GM18505 (cell line): ENCODE measurements around the gene CACNA2D3.

Experiments
- ATAC-seq: cut with Tn5 transposase; IDR thresholded peaks from one replicate; pipeline ENCODE4 v1.9.1; 2021; ENCODE audit not compliant: unreplicated experiment
- POLR2A ChIP-seq: IDR thresholded peaks from 4 replicates; pipeline ENCODE4 v1.6.1; 2011; ENCODE audit warnings: borderline replicate concordance; ENCODE audit not compliant: insufficient read depth, insufficient read length; ENCODE audit errors: extremely low read depth

The CACNA2D3 gene

GRCh38 chr3:54537506-54537905 is 415.2 kb downstream of the CACNA2D3 start:
- no peak for TF ChIP-seq POLR2A
- no peak for ATAC-seq

GRCh38 chr3:54538346-54538745 is 416.0 kb downstream of the CACNA2D3 start:
- TF ChIP-seq POLR2A = no peak
- no peak for ATAC-seq

- no peak for TF ChIP-seq POLR2A
- no peak for ATAC-seq
Observed at GRCh38 chr3:54541369-54541768, 419.0 kb downstream of the CACNA2D3 start.

- no peak for TF ChIP-seq POLR2A
- ATAC-seq = no peak
Observed at GRCh38 chr3:54543446-54543845, 421.1 kb downstream of the CACNA2D3 start.

GRCh38 chr3:54547051-54547450 is 424.7 kb downstream of the CACNA2D3 start:
- TF ChIP-seq POLR2A = no peak
- no peak for ATAC-seq

GRCh38 chr3:54547846-54548245 is 425.5 kb downstream of the CACNA2D3 start:
- TF ChIP-seq POLR2A = no peak
- ATAC-seq = no peak

- no peak for ATAC-seq
- TF ChIP-seq POLR2A = no peak
Observed at GRCh38 chr3:54549607-54550220, 427.4 kb downstream of the CACNA2D3 start.

- no peak for ATAC-seq
- no peak for TF ChIP-seq POLR2A
Observed at GRCh38 chr3:54550221-54550977, 428.0 kb downstream of the CACNA2D3 start.

GRCh38 chr3:54556630-54557029 is 434.3 kb downstream of the CACNA2D3 start:
- ATAC-seq = no peak
- TF ChIP-seq POLR2A = no peak

- no peak for ATAC-seq
- no peak for TF ChIP-seq POLR2A
Observed at GRCh38 chr3:54557538-54558428, 435.4 kb downstream of the CACNA2D3 start.

GRCh38 chr3:54563501-54564200 is 441.3 kb downstream of the CACNA2D3 start:
- no peak for ATAC-seq
- no peak for TF ChIP-seq POLR2A

GRCh38 chr3:54564374-54564925 is 442.1 kb downstream of the CACNA2D3 start:
- ATAC-seq = no peak
- no peak for TF ChIP-seq POLR2A

- ATAC-seq = no peak
- TF ChIP-seq POLR2A = no peak
Observed at GRCh38 chr3:54565956-54566355, 443.6 kb downstream of the CACNA2D3 start.

GRCh38 chr3:54567949-54568348 is 445.6 kb downstream of the CACNA2D3 start:
- no peak for TF ChIP-seq POLR2A
- no peak for ATAC-seq

GRCh38 chr3:54570008-54570407 is 447.7 kb downstream of the CACNA2D3 start:
- no peak for ATAC-seq
- no peak for TF ChIP-seq POLR2A
